HG02884 (cell line): ENCODE data around the gene NME1.
A peak's percentile ranks its signal among the peaks of the same experiment; 100 is the strongest.
"Not testable (repeated sequence)": the region's sequence is repeated elsewhere in the genome, so short reads cannot be mapped to it uniquely, and the experiment has no call there.

Experiments
- ATAC-seq: cut with Tn5 transposase; IDR thresholded peaks from one replicate; pipeline ENCODE4 v1.9.1; 2021; ENCODE audit warnings: mild to moderate bottlenecking, moderate library complexity; ENCODE audit not compliant: unreplicated experiment

The NME1 gene

DNA sequence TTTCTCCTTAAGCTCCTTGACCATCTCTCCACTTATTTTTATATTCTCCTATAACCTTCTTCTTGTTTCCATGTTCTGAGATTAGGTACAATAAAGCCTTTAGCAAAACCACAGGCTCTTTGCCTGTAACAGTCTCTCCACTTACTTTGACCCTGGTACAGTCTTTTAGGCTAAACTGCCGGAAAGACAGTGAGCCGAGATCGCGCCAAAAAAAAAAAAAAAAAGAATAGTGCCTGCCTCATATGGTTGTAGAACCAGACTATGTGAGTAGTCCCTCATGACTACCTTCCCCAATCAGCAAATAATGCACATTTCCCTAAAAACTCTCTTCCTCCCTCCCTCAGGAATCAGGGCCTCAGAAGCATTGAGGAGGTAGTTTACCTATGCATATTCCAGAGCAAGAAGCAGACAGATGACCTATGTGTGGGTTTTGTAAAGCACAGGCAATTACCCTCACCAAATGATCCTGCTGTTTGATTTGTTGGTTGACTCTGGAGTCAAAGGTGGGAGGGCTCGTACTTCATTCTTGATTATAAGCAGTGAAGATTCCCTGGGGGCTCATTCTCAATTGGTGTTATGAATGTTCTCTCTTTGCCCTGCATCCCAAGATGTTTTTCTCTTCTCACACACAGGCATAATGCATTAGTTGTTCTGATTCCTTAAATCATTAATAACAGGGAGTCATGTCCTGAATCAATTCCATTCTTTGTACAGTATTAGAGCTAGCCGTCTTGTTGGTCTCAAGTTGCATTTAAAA lies 8.9 kb upstream of the NME1 start:
- no peak for ATAC-seq

DNA sequence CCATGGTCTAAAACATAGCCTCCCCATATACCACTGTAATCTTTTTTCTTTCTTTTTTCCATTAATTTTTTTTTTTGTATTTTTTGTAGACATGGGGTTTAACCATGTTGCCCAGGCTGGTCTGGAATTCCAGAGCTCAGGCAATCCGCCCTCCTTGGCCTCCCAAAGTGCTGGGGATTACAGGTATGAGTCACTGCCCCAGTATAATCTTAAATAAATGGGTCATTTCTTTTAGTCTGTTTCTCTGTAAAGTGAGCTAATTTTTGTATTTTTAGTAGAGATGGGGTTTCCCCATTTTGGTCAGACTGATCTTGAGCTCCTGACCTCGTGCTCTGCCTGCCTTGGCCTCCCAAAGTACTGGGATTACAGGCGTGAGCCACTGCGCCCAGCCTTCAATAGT lies 5.7 kb upstream of the NME1 start:
- no peak for ATAC-seq

- no peak for ATAC-seq
These were observed 4.2 kb upstream of the NME1 start for GRCh38 chr17:51149163-51149562.

GRCh38 chr17:51150932-51151331 lies 2.4 kb upstream of the NME1 start:
- ATAC-seq: no peak

- ATAC-seq: no peak
These were observed 571 bp upstream of the NME1 start for GRCh38 chr17:51152766-51153209.

DNA sequence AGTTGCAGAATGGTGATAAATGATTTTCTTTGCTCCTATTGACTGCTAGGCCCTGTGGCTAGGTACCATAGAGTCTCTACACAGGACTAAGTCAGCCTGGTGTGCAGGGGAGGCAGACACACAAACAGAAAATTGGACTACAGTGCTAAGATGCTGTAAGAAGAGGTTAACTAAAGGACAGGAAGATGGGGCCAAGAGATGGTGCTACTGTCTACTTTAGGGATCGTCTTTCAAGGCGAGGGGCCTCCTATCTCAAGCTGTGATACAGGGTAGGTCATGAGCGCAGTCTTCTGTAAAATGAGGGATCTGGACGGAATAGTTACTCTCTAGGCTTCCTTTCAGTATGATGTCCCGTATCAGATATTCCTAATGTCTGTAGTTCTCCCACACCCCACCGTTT lies 817 bp downstream of the NME1 start:
- ATAC-seq: no peak

- ATAC-seq: no peak
These were observed 2.1 kb downstream of the NME1 start for GRCh38 chr17:51155416-51155815.

DNA sequence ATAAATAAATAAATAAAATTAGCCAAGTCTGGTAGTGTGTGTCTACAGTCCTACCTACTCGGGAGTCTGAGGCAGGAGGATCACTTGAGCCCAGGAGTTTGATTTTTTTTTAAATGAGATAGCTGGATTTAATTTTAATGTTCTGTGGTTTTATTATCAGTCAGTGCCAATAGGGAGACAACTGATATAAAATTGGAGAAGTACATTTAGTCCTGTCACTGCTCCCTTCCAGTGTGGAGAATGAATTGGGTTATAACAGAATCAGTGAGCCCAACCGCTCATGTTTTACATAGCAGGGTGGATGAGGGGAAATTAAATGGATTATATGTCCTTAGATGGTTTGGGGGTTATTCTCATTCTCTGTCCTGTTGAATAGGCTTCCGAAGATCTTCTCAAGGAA lies 6.2 kb downstream of the NME1 start:
- ATAC-seq: no peak

- ATAC-seq: no peak
These were observed 8.2 kb downstream of the NME1 start for GRCh38 chr17:51161541-51161940.

DNA sequence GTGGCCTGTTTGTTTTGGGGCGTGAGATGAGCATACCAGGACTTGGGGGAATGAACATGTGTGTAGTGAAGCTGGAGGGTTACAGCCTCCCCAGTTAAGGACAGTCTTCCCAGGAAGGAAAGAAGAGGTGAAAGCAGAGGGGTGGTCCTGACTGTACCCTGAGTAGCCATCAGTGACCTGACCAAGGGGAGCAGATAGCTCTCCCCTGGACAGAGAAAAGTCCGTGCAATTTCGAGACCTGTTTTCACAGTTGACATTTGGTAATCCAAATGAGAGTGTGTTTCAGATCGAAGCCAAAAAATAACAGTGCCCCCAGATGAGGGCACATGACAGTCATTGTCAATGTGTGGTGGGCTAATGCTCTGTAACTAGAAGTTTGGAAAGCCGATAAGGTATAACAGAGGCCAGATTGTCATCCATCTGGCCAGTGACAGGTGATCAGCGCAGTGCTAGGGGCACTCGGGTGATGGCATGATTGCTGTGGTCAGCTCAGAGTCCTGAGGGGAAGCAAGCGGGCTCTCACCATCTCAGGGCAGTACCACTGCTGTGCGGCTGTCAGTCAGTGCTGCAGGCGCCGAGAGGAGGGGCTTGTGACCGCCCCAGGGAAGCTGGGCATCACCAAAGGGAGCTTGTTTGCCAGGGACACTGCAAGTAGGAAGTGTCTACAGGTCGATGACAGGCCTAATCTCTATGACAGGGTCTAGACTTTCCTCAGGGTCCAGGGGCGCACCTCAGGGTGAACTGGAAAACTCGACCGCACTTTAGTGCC lies 11.7 kb downstream of the NME1 start:
- no peak for ATAC-seq

- ATAC-seq: peak; percentile 28
These were observed 12.4 kb downstream of the NME1 start for GRCh38 chr17:51165680-51166197.

- peak; percentile 80 for ATAC-seq
These were observed 13.0 kb downstream of the NME1 start, which contains the start of gene NME2 for GRCh38 chr17:51166198-51166986. NME2 (plus strand) TSS chr17:51166411; CDS start chr17:51166831, 420 bp downstream.

DNA sequence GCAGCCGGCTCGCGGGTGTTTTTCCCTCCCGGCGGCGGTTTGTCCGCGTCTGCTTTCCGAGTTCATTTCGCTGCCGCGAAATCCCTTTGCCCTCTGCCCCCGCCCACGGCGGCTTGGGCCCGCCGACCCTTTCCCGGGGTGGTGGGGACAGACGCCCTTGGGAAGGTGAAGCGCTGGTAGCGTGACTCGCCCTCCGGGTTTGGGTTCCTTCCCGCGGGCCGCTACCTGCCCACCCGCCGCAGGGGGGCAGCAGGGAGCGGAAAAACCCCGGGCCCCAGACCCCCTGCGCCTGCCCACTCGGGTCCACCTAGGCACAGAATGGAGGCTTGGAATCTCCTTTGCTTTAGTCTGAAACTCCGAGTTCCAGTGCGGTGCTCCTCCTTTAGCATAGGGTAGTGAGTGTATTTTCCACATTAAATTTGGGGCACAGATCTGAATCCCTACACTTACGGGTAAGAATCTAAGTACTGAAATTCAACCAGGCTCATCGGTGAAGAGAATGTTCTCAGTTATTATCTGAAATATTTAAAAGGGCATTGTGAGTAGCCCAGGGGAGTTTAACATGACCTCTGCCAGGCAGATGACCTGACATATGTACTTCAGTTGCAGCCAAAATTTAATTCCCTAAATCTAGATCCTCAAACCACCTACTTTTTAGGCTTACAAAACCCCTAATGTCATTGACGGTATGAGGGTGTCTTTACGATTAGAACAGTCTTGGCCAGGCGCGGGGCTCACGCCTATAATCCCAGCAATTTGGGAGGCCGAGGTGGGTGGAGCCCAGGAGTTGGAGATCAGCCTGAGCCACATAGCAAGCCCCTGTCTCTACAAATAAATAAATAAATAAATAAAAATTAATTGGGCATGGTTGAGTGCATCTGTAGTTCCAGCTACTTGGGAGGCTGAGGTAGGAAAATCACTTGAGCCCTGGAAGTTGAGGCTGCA lies 13.9 kb downstream of the NME1 start:
- peak; percentile 26 for ATAC-seq

GRCh38 chr17:51169340-51169739 lies 16.0 kb downstream of the NME1 start:
- no peak for ATAC-seq

DNA sequence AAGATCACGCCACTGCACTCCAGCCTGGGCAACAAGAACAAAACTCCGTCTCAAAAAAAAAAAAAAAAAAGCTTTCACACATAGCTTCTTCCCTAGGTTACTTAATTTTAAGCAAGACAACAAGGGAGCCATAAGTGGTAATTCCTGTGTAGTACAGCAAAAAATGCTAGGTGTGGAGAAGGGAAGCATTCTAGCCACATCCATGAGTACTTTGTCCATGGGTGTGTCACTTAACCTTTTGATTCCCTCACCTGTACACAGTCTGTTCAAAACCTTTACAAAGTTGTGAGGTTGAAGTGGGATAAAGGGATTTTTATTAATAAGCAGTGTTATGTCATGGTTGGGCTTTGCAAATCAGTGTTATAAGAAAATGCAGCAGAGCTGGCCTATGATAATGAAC lies 17.4 kb downstream of the NME1 start:
- ATAC-seq: no peak

- ATAC-seq: not testable (repeated sequence)
These were observed 18.7 kb downstream of the NME1 start for GRCh38 chr17:51172030-51172429.

- ATAC-seq: no peak
These were observed 27.1 kb downstream of the NME1 start for GRCh38 chr17:51180486-51180885.

- no peak for ATAC-seq
These were observed 30.8 kb downstream of the NME1 start for GRCh38 chr17:51184124-51184523.

DNA sequence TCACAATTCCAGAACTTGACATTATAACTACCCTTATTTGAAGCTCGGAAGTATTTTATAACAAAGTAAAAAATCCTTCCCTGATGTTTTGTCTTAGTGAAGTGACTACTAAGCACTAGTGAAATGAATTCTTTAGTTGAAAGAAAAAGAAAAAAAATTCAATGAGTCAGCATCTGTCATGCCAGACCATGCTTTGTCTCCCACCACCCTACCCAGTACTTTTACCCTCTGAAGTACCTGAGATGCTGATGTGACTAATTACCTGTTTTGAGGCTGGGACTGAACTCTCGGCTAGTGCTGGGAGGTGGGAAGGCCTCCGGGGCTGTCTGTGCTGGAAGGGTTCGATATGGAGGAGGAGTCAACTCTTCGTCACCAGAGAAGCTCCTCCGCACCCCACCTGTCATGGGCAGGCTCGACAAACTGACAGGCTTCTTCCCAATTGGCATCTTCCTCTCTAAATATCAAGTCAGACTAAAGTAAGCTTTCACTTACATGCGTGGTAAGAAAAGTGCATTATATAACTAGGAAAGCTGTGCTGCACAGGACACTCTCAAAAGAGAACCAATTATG lies 32.5 kb downstream of the NME1 start:
- ATAC-seq: no peak
